Measurements from ENCODE around the gene FGF21.
A peak's percentile ranks its signal among the peaks of the same experiment; 100 is the strongest.

FGF21 gene

GRCh38 chr19:48777720-48778119 is 22.4 kb downstream of the FGF21 start (continued):
- TF ChIP-seq ZNF248 (tag by site-specific recombination; IDR thresholded peaks at IDR 0.05), result no peak
- TF ChIP-seq RBAK (tag by site-specific recombination; IDR thresholded peaks at IDR 0.05), result no peak

GRCh38 chr19:48779636-48780035 is 24.3 kb downstream of the FGF21 start:
- no peaks in the 10 kb centered on the region for H3K36me3 ChIP-seq (ENCODE audit: control insufficient read depth in 2 of 2, insufficient read depth in 1 of 2, low read length in 2 of 2)
- TF ChIP-seq MZF1 (tag by site-specific recombination; IDR thresholded peaks at IDR 0.05; ENCODE audit: borderline replicate concordance) (no peak), TRIM28 (IDR thresholded peaks at IDR 0.05; ENCODE audit: borderline replicate concordance, low read length) (no peak), ZBTB44 (tag by site-specific recombination; IDR thresholded peaks at IDR 0.05) (no peak), ZNF585B (tag by site-specific recombination; IDR thresholded peaks at IDR 0.05) (no peak), RBAK (tag by site-specific recombination; IDR thresholded peaks at IDR 0.05) (peak; percentile 45; the same call in 1 of the 2 replicates), ZNF473 (tag by site-specific recombination; IDR thresholded peaks at IDR 0.05) (no peak), ZNF335 (tag by site-specific recombination; conservative IDR thresholded peaks at IDR 0.05) (peak; percentile 51; the same call in 1 of the 2 replicates), ZNF571 (tag by site-specific recombination; IDR thresholded peaks at IDR 0.05) (no peak), ZNF692 (tag by site-specific recombination; IDR thresholded peaks at IDR 0.05) (no peak), ZNF785 (tag by site-specific recombination; IDR thresholded peaks at IDR 0.05) (no peak), ZNF394 (tag by site-specific recombination; IDR thresholded peaks at IDR 0.05; ENCODE audit: borderline replicate concordance) (no peak), ZNF175 (tag by site-specific recombination; IDR thresholded peaks at IDR 0.05) (no peak)
- H3K9me3 ChIP-seq (ENCODE audit: control insufficient read depth, insufficient read depth, low read depth, low read length), result no peaks in the 10 kb centered on the region
- no peak overlapping the region for H3K27ac ChIP-seq (ENCODE audit: extremely low read depth, low read depth, low read length)
- POLR2A ChIA-PET, result interaction anchor here (0.6 to 0.7 kb wide), 2 partner anchors 8 to 134 kb away, joined by 3 read pairs; no protein-coding TSS in a partner anchor
- 0 out of 2 replicates have a peak, but pooled peaks cover under 1% of the 10 kb centered on the region for H3K4me1 ChIP-seq (ENCODE audit: control insufficient read depth, insufficient read depth, low read length)
- CTCF ChIA-PET, result interaction anchor here (0.6 to 2.8 kb wide), 5 partner anchors 8 to 661 kb away, joined by 3 to 18 read pairs (median 4); no protein-coding TSS in a partner anchor
- no peak overlapping the region for H3K4me3 ChIP-seq (ENCODE audit: low read depth, low read length)

- H3K27ac ChIP-seq (ENCODE audit: extremely low read depth, low read depth, low read length), result no peak overlapping the region
- no peaks in the 10 kb centered on the region for H3K9me3 ChIP-seq (ENCODE audit: control insufficient read depth, insufficient read depth, low read depth, low read length)
- no peaks in the 10 kb centered on the region for H3K4me1 ChIP-seq (ENCODE audit: control insufficient read depth, insufficient read depth, low read length)
- no peak overlapping the region for H3K4me3 ChIP-seq (ENCODE audit: low read depth, low read length)
- ChIA-PET CTCF (interaction anchor here (0.7 to 2.8 kb wide), 8 partner anchors 7 to 213 kb away, joined by 3 to 18 read pairs (median 4); partner anchors contain the start of genes FGF21, GYS1 and RUVBL2), POLR2A (no interaction called here)
- H3K36me3 ChIP-seq (ENCODE audit: control insufficient read depth in 2 of 2, insufficient read depth in 1 of 2, low read length in 2 of 2), result no peaks in the 10 kb centered on the region
- TF ChIP-seq ZSCAN30 (tag by site-specific recombination; IDR thresholded peaks at IDR 0.05) (no peak), ZNF274 (IDR thresholded peaks at IDR 0.05; ENCODE audit: low read length) (no peak), ZNF274 (tag by site-specific recombination; IDR thresholded peaks at IDR 0.05; ENCODE audit: borderline replicate concordance) (no peak), ELK4 (IDR thresholded peaks at IDR 0.05; ENCODE audit: borderline replicate concordance, low read depth, low read length) (no peak), GLIS1 (tag by site-specific recombination; IDR thresholded peaks at IDR 0.05) (0 out of 2 replicates have a peak, but pooled peaks have one; percentile 9), MEIS1 (CRISPR knock-in tag; IDR thresholded peaks at IDR 0.05; ENCODE audit: borderline replicate concordance) (no peak), GLI2 (tag by site-specific recombination; IDR thresholded peaks at IDR 0.05; ENCODE audit: borderline replicate concordance, low read depth) (no peak), GLIS2 (tag by site-specific recombination; IDR thresholded peaks at IDR 0.05) (no peak), PATZ1 (tag by site-specific recombination; IDR thresholded peaks at IDR 0.05) (peak; percentile 51; the same call in 1 of the 2 replicates), PRDM4 (tag by site-specific recombination; IDR thresholded peaks at IDR 0.05) (no peak), SCRT2 (tag by site-specific recombination; IDR thresholded peaks at IDR 0.05) (no peak)
Observed at GRCh38 chr19:48780631-48781391, 25.5 kb downstream of the FGF21 start.
